K562 (cell line): ENCODE measurements around the gene PCDH1.

Source experiments
- CREB1 ChIP-seq, 2 experiments: sonication (generic) in 1 of 2; formaldehyde crosslinking in 1 of 2; IDR thresholded peaks; 2 replicates each; pipeline versions ENCODE4 v1.6.1 to v1.8.0; 2012 to 2022; ENCODE audit warnings: inconsistent platforms in 1 of 2, mild to moderate bottlenecking in 1 of 2, missing genetic modification reagents in 1 of 2, moderate library complexity in 1 of 2
- DNMT1 ChIP-seq: fragments of 450-650 bp; IDR thresholded peaks from 2 replicates; pipeline ENCODE4 v1.6.1; 2016; ENCODE audit warnings: antibody characterized with exemption, mild to moderate bottlenecking
- MXI1 ChIP-seq: IDR thresholded peaks from 2 replicates; pipeline ENCODE4 v1.6.1; 2011; ENCODE audit warnings: low read depth, mild to moderate bottlenecking, improper control_type of control experiment, low read length
- NFRKB ChIP-seq: fragments of 450-650 bp; IDR thresholded peaks from 2 replicates; pipeline ENCODE4 v1.6.1; 2016; ENCODE audit warnings: low read depth
- NONO ChIP-seq, 2 experiments: fragments of 200-400 bp in 1 of 2; fragments of 450-650 bp in 1 of 2; formaldehyde crosslinking in 1 of 2; IDR thresholded peaks; 2 replicates each; pipeline ENCODE4 v1.6.1; 2017; ENCODE audit warnings: low read depth in 2 of 2, mild to moderate bottlenecking in 2 of 2, moderate library complexity in 2 of 2, low read length in 1 of 2
- SMC3 ChIP-seq: conservative IDR thresholded peaks from 2 replicates; pipeline ENCODE4 v1.6.1; 2011; ENCODE audit warnings: low read depth, low read length, improper control_type of control experiment; ENCODE audit not compliant: insufficient read depth
- ZSCAN32 ChIP-seq: fragments of 450-650 bp; formaldehyde crosslinking; IDR thresholded peaks from 2 replicates; pipeline ENCODE4 v1.4.0; 2020; ENCODE audit warnings: mild to moderate bottlenecking, moderate library complexity
- TF ChIP-seq, protein P1 (sequence below), 2 experiments: fragments of 450-650 bp; IDR thresholded peaks; 2 replicates each; pipeline ENCODE4 v1.6.1; 2016
- TF ChIP-seq, protein P2 (sequence below): IDR thresholded peaks from 3 replicates; pipeline ENCODE4 v1.6.1; 2011; ENCODE audit warnings: borderline replicate concordance, mild to moderate bottlenecking, moderate library complexity; ENCODE audit not compliant: insufficient read length; ENCODE audit errors: extremely low read depth

DNA sequence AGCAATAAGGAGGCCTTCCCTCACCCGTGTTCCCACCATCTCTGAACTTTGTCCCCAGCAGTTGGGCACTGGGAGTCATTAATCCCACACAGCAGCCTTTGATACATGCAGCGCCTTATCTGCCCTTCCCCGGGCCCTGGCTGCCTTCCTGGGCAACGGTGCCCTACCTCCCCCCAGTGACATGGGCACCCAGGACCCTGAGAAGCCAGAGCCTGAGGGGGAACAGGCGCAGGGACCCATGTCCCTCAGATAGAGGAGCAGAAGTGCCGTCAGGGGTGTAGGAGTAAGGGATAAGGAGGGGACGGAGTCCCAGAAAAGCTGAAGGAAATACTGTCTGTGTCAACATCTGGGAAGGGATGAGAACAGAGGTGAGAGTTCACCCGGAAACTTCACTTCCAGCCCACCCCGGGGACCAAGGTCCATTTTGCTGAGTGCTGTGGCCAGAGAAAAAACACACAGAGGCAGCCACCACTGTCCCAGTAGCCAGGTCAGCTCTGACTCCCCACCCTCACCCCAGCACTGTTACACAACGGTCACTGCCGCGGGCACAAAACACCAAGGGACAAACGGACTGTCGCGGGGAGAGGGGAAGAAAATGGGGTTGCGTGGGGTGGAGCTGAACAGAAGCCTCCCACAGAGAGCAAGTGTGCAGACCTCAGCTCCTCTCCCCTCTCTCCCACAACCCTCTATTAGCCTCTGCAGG, 3.8 kb downstream of the PCDH1 start:
- TF ChIP-seq NONO (IDR thresholded peaks at IDR 0.05; ENCODE audit: low read depth in 2 of 2, low read length in 1 of 2) (no peak), DNMT1 (no peak), SMC3 (no peak), NFRKB (no peak), MXI1 (no peak), ZSCAN32 (CRISPR knock-in tag) (no peak), CREB1 (IDR thresholded peaks at IDR 0.05) (no peak), CREB1 (CRISPR knock-in tag; IDR thresholded peaks at IDR 0.05) (no peak)
- TF ChIP-seq, protein P1, sequence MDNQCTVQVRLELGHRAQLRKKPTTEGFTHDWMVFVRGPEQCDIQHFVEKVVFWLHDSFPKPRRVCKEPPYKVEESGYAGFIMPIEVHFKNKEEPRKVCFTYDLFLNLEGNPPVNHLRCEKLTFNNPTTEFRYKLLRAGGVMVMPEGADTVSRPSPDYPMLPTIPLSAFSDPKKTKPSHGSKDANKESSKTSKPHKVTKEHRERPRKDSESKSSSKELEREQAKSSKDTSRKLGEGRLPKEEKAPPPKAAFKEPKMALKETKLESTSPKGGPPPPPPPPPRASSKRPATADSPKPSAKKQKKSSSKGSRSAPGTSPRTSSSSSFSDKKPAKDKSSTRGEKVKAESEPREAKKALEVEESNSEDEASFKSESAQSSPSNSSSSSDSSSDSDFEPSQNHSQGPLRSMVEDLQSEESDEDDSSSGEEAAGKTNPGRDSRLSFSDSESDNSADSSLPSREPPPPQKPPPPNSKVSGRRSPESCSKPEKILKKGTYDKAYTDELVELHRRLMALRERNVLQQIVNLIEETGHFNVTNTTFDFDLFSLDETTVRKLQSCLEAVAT (IDR thresholded peaks at IDR 0.05) = no peak
- TF ChIP-seq, protein P2, sequence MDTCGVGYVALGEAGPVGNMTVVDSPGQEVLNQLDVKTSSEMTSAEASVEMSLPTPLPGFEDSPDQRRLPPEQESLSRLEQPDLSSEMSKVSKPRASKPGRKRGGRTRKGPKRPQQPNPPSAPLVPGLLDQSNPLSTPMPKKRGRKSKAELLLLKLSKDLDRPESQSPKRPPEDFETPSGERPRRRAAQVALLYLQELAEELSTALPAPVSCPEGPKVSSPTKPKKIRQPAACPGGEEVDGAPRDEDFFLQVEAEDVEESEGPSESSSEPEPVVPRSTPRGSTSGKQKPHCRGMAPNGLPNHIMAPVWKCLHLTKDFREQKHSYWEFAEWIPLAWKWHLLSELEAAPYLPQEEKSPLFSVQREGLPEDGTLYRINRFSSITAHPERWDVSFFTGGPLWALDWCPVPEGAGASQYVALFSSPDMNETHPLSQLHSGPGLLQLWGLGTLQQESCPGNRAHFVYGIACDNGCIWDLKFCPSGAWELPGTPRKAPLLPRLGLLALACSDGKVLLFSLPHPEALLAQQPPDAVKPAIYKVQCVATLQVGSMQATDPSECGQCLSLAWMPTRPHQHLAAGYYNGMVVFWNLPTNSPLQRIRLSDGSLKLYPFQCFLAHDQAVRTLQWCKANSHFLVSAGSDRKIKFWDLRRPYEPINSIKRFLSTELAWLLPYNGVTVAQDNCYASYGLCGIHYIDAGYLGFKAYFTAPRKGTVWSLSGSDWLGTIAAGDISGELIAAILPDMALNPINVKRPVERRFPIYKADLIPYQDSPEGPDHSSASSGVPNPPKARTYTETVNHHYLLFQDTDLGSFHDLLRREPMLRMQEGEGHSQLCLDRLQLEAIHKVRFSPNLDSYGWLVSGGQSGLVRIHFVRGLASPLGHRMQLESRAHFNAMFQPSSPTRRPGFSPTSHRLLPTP = no peak
